IPS-20b (cell line): ENCODE data around the gene RAD52.

Experiments
- H3K27ac ChIP-seq: one replicate; pipeline ENCODE4 v1.5.1; 2013; ENCODE audit warnings: low read length
- H3K27me3 ChIP-seq: 2 replicates; pipeline ENCODE4 v1.6.1; 2013; ENCODE audit warnings: mild to moderate bottlenecking, low read length, inconsistent platforms; ENCODE audit not compliant: insufficient read depth
- H3K36me3 ChIP-seq: 2 replicates; pipeline ENCODE4 v1.6.1; 2013; ENCODE audit warnings: low read depth, mild to moderate bottlenecking, inconsistent platforms, low read length, moderate library complexity; ENCODE audit not compliant: insufficient read depth
- H3K4me1 ChIP-seq: 2 replicates; pipeline ENCODE4 v1.6.1; 2013; ENCODE audit warnings: mild to moderate bottlenecking, control low read depth, inconsistent platforms, low read length, moderate library complexity; ENCODE audit not compliant: insufficient read depth
- H3K4me3 ChIP-seq: 2 replicates; pipeline ENCODE4 v1.5.1; 2013; ENCODE audit warnings: mild to moderate bottlenecking, low read length, inconsistent platforms
- H3K9ac ChIP-seq: 2 replicates; pipeline ENCODE4 v1.6.1; 2013; ENCODE audit warnings: low read depth, mild to moderate bottlenecking, inconsistent platforms, low read length, moderate library complexity
- H3K9me3 ChIP-seq: 2 replicates; pipeline ENCODE4 v1.6.1; 2013; ENCODE audit warnings: mild to moderate bottlenecking, low read depth, low read length, inconsistent platforms; ENCODE audit not compliant: insufficient read depth

RAD52 gene

GRCh38 chr12:988646-989045, 39.2 kb upstream of the RAD52 start:
- Histone ChIP-seq H3K9ac (no peak overlapping the region), H3K4me1 (peaks cover 6% of the 10 kb centered on the region; the same call in 1 of the 2 replicates), H3K36me3 (no peaks in the 10 kb centered on the region), H3K9me3 (no peaks in the 10 kb centered on the region), H3K4me3 (no peak overlapping the region), H3K27ac (no peak overlapping the region), H3K27me3 (peaks cover 19% of the 10 kb centered on the region; the same call in 1 of the 2 replicates)

- no peaks in the 10 kb centered on the region for H3K36me3 ChIP-seq
- no peak overlapping the region for H3K4me3 ChIP-seq
- H3K9ac ChIP-seq: no peak overlapping the region
- H3K27me3 ChIP-seq: no peaks in the 10 kb centered on the region
- H3K4me1 ChIP-seq: no peaks in the 10 kb centered on the region
- no peak overlapping the region for H3K27ac ChIP-seq
- H3K9me3 ChIP-seq: no peaks in the 10 kb centered on the region
These were observed 32.5 kb upstream of the RAD52 start for GRCh38 chr12:981961-982360.

- H3K27ac ChIP-seq: no peak overlapping the region
- H3K36me3 ChIP-seq: no peaks in the 10 kb centered on the region
- H3K9ac ChIP-seq: no peak overlapping the region
- no peaks in the 10 kb centered on the region for H3K9me3 ChIP-seq
- no peaks in the 10 kb centered on the region for H3K27me3 ChIP-seq
- no peaks in the 10 kb centered on the region for H3K4me1 ChIP-seq
- no peak overlapping the region for H3K4me3 ChIP-seq
These were observed 31.8 kb upstream of the RAD52 start for GRCh38 chr12:981176-981828.

- Histone ChIP-seq H3K27me3 (no peaks in the 10 kb centered on the region), H3K4me3 (no peak overlapping the region), H3K4me1 (no peaks in the 10 kb centered on the region), H3K36me3 (no peaks in the 10 kb centered on the region), H3K27ac (no peak overlapping the region), H3K9me3 (no peaks in the 10 kb centered on the region), H3K9ac (no peak overlapping the region)
These were observed 29.9 kb upstream of the RAD52 start for GRCh38 chr12:979349-979748.

GRCh38 chr12:977156-977555, 27.7 kb upstream of the RAD52 start:
- H3K4me3 ChIP-seq: no peak overlapping the region
- H3K36me3 ChIP-seq: no peaks in the 10 kb centered on the region
- no peaks in the 10 kb centered on the region for H3K9me3 ChIP-seq
- H3K27me3 ChIP-seq: no peaks in the 10 kb centered on the region
- H3K27ac ChIP-seq: no peak overlapping the region
- no peaks in the 10 kb centered on the region for H3K4me1 ChIP-seq
- no peak overlapping the region for H3K9ac ChIP-seq

GRCh38 chr12:976644-977043, 27.1 kb upstream of the RAD52 start:
- no peak overlapping the region for H3K27ac ChIP-seq
- no peak overlapping the region for H3K9ac ChIP-seq
- no peaks in the 10 kb centered on the region for H3K36me3 ChIP-seq
- no peaks in the 10 kb centered on the region for H3K4me1 ChIP-seq
- H3K9me3 ChIP-seq: no peaks in the 10 kb centered on the region
- H3K4me3 ChIP-seq: no peak overlapping the region
- H3K27me3 ChIP-seq: no peaks in the 10 kb centered on the region

- no peaks in the 10 kb centered on the region for H3K27me3 ChIP-seq
- H3K4me3 ChIP-seq: no peak overlapping the region
- no peak overlapping the region for H3K27ac ChIP-seq
- H3K9ac ChIP-seq: no peak overlapping the region
- no peaks in the 10 kb centered on the region for H3K4me1 ChIP-seq
- H3K9me3 ChIP-seq: no peaks in the 10 kb centered on the region
- H3K36me3 ChIP-seq: no peaks in the 10 kb centered on the region
These were observed 24.9 kb upstream of the RAD52 start for GRCh38 chr12:974271-974862.

GRCh38 chr12:971991-972390, 22.5 kb upstream of the RAD52 start:
- no peak overlapping the region for H3K9ac ChIP-seq
- H3K4me3 ChIP-seq: no peak overlapping the region
- no peaks in the 10 kb centered on the region for H3K27me3 ChIP-seq
- H3K4me1 ChIP-seq: peaks cover 8% of the 10 kb centered on the region
- no peaks in the 10 kb centered on the region for H3K36me3 ChIP-seq
- H3K27ac ChIP-seq: no peak overlapping the region
- H3K9me3 ChIP-seq: no peaks in the 10 kb centered on the region

GRCh38 chr12:969821-970220, 20.3 kb upstream of the RAD52 start:
- Histone ChIP-seq H3K27me3 (no peaks in the 10 kb centered on the region), H3K36me3 (no peaks in the 10 kb centered on the region), H3K4me1 (peaks cover 8% of the 10 kb centered on the region), H3K4me3 (no peak overlapping the region), H3K9ac (no peak overlapping the region), H3K27ac (no peak overlapping the region), H3K9me3 (no peaks in the 10 kb centered on the region)

GRCh38 chr12:968545-968944, 19.1 kb upstream of the RAD52 start:
- Histone ChIP-seq H3K27me3 (no peaks in the 10 kb centered on the region), H3K4me3 (no peak overlapping the region), H3K36me3 (no peaks in the 10 kb centered on the region), H3K4me1 (peaks cover 8% of the 10 kb centered on the region), H3K9ac (0 out of 2 replicates have a peak overlapping the region, but pooled peaks have one; percentile 28), H3K9me3 (no peaks in the 10 kb centered on the region), H3K27ac (no peak overlapping the region)

- Histone ChIP-seq H3K9me3 (no peaks in the 10 kb centered on the region), H3K36me3 (no peaks in the 10 kb centered on the region), H3K4me1 (peaks cover 8% of the 10 kb centered on the region), H3K27ac (no peak overlapping the region), H3K9ac (no peak overlapping the region), H3K4me3 (no peak overlapping the region), H3K27me3 (no peaks in the 10 kb centered on the region)
These were observed 18.1 kb upstream of the RAD52 start for GRCh38 chr12:967641-968040.

GRCh38 chr12:966724-967123, 17.2 kb upstream of the RAD52 start:
- H3K36me3 ChIP-seq: no peaks in the 10 kb centered on the region
- peaks cover 8% of the 10 kb centered on the region for H3K4me1 ChIP-seq
- no peak overlapping the region for H3K27ac ChIP-seq
- no peak overlapping the region for H3K4me3 ChIP-seq
- H3K27me3 ChIP-seq: no peaks in the 10 kb centered on the region
- no peaks in the 10 kb centered on the region for H3K9me3 ChIP-seq
- H3K9ac ChIP-seq: no peak overlapping the region
